ENCODE results near the gene SLC36A1. TPM values are rescaled to one million over a fixed set of nuclear protein-coding genes. Genes with fewer than 3 reads are reported as not detected.

SLC36A1 gene
- polyA plus RNA-seq, 1 experiment: 26.0 TPM

- ChIA-PET CTCF (no interaction called here), POLR2A (no interaction called here)
- H3K36me3 ChIP-seq (ENCODE audit: control insufficient read depth, insufficient read depth, low read length): no peaks in the 10 kb centered on the region
- H3K27me3 ChIP-seq (ENCODE audit: control insufficient read depth, insufficient read depth, low read length): peaks cover 1% of the 10 kb centered on the region; the same call in 1 of the 2 replicates
- H3K4me3 ChIP-seq (ENCODE audit: low read depth, low read length): no peak overlapping the region
- no peak for TF ChIP-seq CTCF (IDR thresholded peaks at IDR 0.05; ENCODE audit: insufficient read depth, low read depth, low read length)
- DNase-seq (ENCODE audit: low read depth): no peak
Measured at GRCh38 chr5:151537044-151537443, 89.6 kb downstream of the SLC36A1 start.

- no peak for DNase-seq (ENCODE audit: low read depth)
- no peaks in the 10 kb centered on the region; the same call in 1 of the 2 replicates for H3K27me3 ChIP-seq (ENCODE audit: control insufficient read depth, insufficient read depth, low read length)
- no peak overlapping the region for H3K4me3 ChIP-seq (ENCODE audit: low read depth, low read length)
- CTCF ChIA-PET: no interaction called here
- POLR2A ChIA-PET: no interaction called here
- no peak for TF ChIP-seq CTCF (IDR thresholded peaks at IDR 0.05; ENCODE audit: insufficient read depth, low read depth, low read length)
- no peaks in the 10 kb centered on the region for H3K36me3 ChIP-seq (ENCODE audit: control insufficient read depth, insufficient read depth, low read length)
Measured at GRCh38 chr5:151541571-151541970, 94.2 kb downstream of the SLC36A1 start.

Small RNA genes lying within 50 kb of the gene (small RNA-seq; reads per million reads assigned to genes)
- gene MIR6499 (ENCODE audit: insufficient read length, low read depth, low replicate concordance) (not detected), gene RNA5SP197 (ENCODE audit: insufficient read length, low read depth, low replicate concordance) (not detected)

Other genes with a start within 250 kb of the SLC36A1 start
- 0.93 and 1.0 TPM in 2 replicates for gene CCDC69, start 223.5 kb upstream of the SLC36A1 start, polyA plus RNA-seq (2011; rRNA removed)
- gene GM2A, start 194.4 kb upstream of the SLC36A1 start, polyA plus RNA-seq (2011; rRNA removed): 11.5 and 12.7 TPM in 2 replicates
- gene SLC36A3, start 143.8 kb upstream of the SLC36A1 start, polyA plus RNA-seq (2011; rRNA removed): not detected in 2 replicates
- not detected in 2 replicates for gene SLC36A2, start 100.0 kb upstream of the SLC36A1 start, polyA plus RNA-seq (2011; rRNA removed)
- gene FAT2, start 143.7 kb downstream of the SLC36A1 start, polyA plus RNA-seq (2011; rRNA removed): not detected in 2 replicates
- 14,419 and 17,277 TPM in 2 replicates for gene SPARC, start 239.3 kb downstream of the SLC36A1 start, polyA plus RNA-seq (2011; rRNA removed)